IMR-90 (cell line): ENCODE data around the gene AKAP5. TPM values are rescaled to one million over a fixed set of nuclear protein-coding genes. Genes with fewer than 3 reads are reported as not detected.
A peak's percentile ranks its signal among the peaks of the same experiment; 100 is the strongest.

Source experiments
- ATAC-seq: fragments of 200-7000 bp; cut with Tn5 transposase; 2 replicates; pipeline ENCODE4 v1.9.1; 2020; ENCODE audit warnings: low read depth, mild to moderate bottlenecking, moderate library complexity
- BruUV-seq: library from RNA; stranded (reverse); fragments of 400-500 nt; replicated peaks from 2 replicates; lab custom pipeline; 2021; lab: Mats Ljungman, UMichigan
- CTCF ChIA-PET: fragments of 300-600 bp; formaldehyde crosslinking; extraction: SDS; loops from one replicate; lab custom pipeline; 2021; ENCODE audit warnings: antibody characterized with exemption; lab: Yijun Ruan, JAX
- POLR2A ChIA-PET: fragments of 300-600 bp; sonication (Branson Sonifier 250); formaldehyde crosslinking; loops from one replicate; lab custom pipeline; 2022; ENCODE audit warnings: antibody characterized with exemption; ENCODE audit not compliant: unreplicated experiment; lab: Charles Lee
- DNase-seq: peaks from one replicate; pipeline ENCODE4 v3.0.0; 2013
- H2AFZ ChIP-seq: replicated peaks from 2 replicates; pipeline ENCODE3; 2013; ENCODE audit warnings: low read length, mild to moderate bottlenecking; ENCODE audit not compliant: poor library complexity
- H2AK5ac ChIP-seq: 2 replicates; pipeline ENCODE4 v1.6.1; 2013; ENCODE audit warnings: low read depth, low read length, inconsistent platforms
- H2AK9ac ChIP-seq: replicated peaks from 2 replicates; pipeline ENCODE3; 2013; ENCODE audit warnings: mild to moderate bottlenecking, low read depth, low read length, moderate library complexity; ENCODE audit not compliant: poor library complexity
- H2BK120ac ChIP-seq: 2 replicates; pipeline ENCODE4 v1.6.1; 2013; ENCODE audit warnings: low read depth, low read length, inconsistent platforms
- H2BK15ac ChIP-seq: 3 replicates; pipeline ENCODE4 v1.6.1; 2013; ENCODE audit warnings: low read depth, low read length, inconsistent platforms
- H2BK20ac ChIP-seq: 2 replicates; pipeline ENCODE4 v1.6.1; 2013; ENCODE audit warnings: low read depth, mild to moderate bottlenecking, inconsistent platforms, low read length, moderate library complexity
- H2BK5ac ChIP-seq: 2 replicates; pipeline ENCODE4 v1.6.1; 2013; ENCODE audit warnings: mild to moderate bottlenecking, low read depth, low read length, inconsistent platforms; ENCODE audit not compliant: poor library complexity, severe bottlenecking
- H3K14ac ChIP-seq: replicated peaks from 2 replicates; pipeline ENCODE4 v1.6.1; 2013; ENCODE audit warnings: low read depth, low read length, inconsistent platforms
- H3K18ac ChIP-seq: 2 replicates; pipeline ENCODE4 v1.6.1; 2013; ENCODE audit warnings: low read depth, low read length, control low read depth
- H3K23ac ChIP-seq: 2 replicates; pipeline ENCODE4 v1.6.1; 2013; ENCODE audit warnings: low read depth, low read length, inconsistent platforms
- H3K27ac ChIP-seq: 2 replicates; pipeline ENCODE4 v1.5.1; 2013; ENCODE audit warnings: mild to moderate bottlenecking, control low read depth, low read length; ENCODE audit not compliant: insufficient read depth
- H3K27me3 ChIP-seq: 2 replicates; pipeline ENCODE4 v1.6.1; 2013; ENCODE audit warnings: low read length; ENCODE audit not compliant: control insufficient read depth, insufficient read depth
- H3K36me3 ChIP-seq: 2 replicates; pipeline ENCODE4 v1.6.1; 2013; ENCODE audit warnings: low read length, mixed read lengths; ENCODE audit not compliant: control insufficient read depth, insufficient read depth
- H3K4ac ChIP-seq: 2 replicates; pipeline ENCODE4 v1.6.1; 2013; ENCODE audit warnings: low read depth, low read length, inconsistent platforms
- H3K4me1 ChIP-seq: 2 replicates; pipeline ENCODE4 v1.6.1; 2013; ENCODE audit warnings: low read length, mixed read lengths; ENCODE audit not compliant: control insufficient read depth, insufficient read depth
- H3K4me2 ChIP-seq: 2 replicates; pipeline ENCODE4 v1.6.1; 2013; ENCODE audit warnings: low read depth, mild to moderate bottlenecking, control low read depth, low read length, moderate library complexity
- H3K4me3 ChIP-seq: 2 replicates; pipeline ENCODE4 v1.5.1; 2013; ENCODE audit warnings: low read depth, mild to moderate bottlenecking, control low read depth, low read length, moderate library complexity; ENCODE audit not compliant: insufficient read depth
- H3K56ac ChIP-seq: 2 replicates; pipeline ENCODE4 v1.6.1; 2013; ENCODE audit warnings: low read length, inconsistent platforms; ENCODE audit not compliant: insufficient read depth; ENCODE audit errors: extremely low read depth
- H3K79me1 ChIP-seq, 2 experiments: 2 replicates each; pipeline ENCODE4 v1.6.1; 2013; ENCODE audit warnings: low read length in 2 of 2, inconsistent platforms in 1 of 2, low read depth in 1 of 2
- H3K9ac ChIP-seq: 2 replicates; pipeline ENCODE4 v1.6.1; 2013; ENCODE audit warnings: low read depth, low read length, control low read depth
- H3K9me1 ChIP-seq: 2 replicates; pipeline ENCODE4 v1.6.1; 2013; ENCODE audit warnings: low read length, inconsistent platforms; ENCODE audit not compliant: insufficient read depth
- H3K9me3 ChIP-seq: 2 replicates; pipeline ENCODE4 v1.6.1; 2013; ENCODE audit warnings: low read length; ENCODE audit not compliant: control insufficient read depth, insufficient read depth
- H4K20me1 ChIP-seq: 2 replicates; pipeline ENCODE4 v1.6.1; 2013; ENCODE audit warnings: low read length, inconsistent platforms; ENCODE audit not compliant: insufficient read depth
- H4K5ac ChIP-seq: 2 replicates; pipeline ENCODE4 v1.6.1; 2013; ENCODE audit warnings: mild to moderate bottlenecking, low read depth, low read length, control low read depth
- H4K8ac ChIP-seq, 2 experiments: 2 replicates each; pipeline ENCODE4 v1.6.1; 2013; ENCODE audit warnings: low read depth in 2 of 2, low read length in 2 of 2, control low read depth in 1 of 2, inconsistent platforms in 1 of 2
- H4K91ac ChIP-seq: 2 replicates; pipeline ENCODE4 v1.6.1; 2013; ENCODE audit warnings: low read depth, low read length, inconsistent platforms; ENCODE audit not compliant: insufficient read depth
- CTCF ChIP-seq: conservative IDR thresholded peaks from 2 replicates; pipeline ENCODE4 v1.5.1; 2012; ENCODE audit warnings: mild to moderate bottlenecking, low read depth, low read length, improper control_type of control experiment
- RFX5 ChIP-seq: IDR thresholded peaks from 2 replicates; pipeline ENCODE4 v1.8.0; 2012; ENCODE audit warnings: low read depth, mild to moderate bottlenecking, low read length, moderate library complexity
- USF2 ChIP-seq: fragments of 150-350 bp; IDR thresholded peaks from 2 replicates; pipeline ENCODE4 v1.6.1; 2017; ENCODE audit warnings: mild to moderate bottlenecking, antibody characterized with exemption, low read length, low read depth
- WGBS, 2 experiments: methylation state at CpG; one replicate each; pipeline versions ENCODE4 v1.1.5 to v1.1.7; 2013; ENCODE audit warnings: missing lambda C conversion rate in 2 of 2; ENCODE audit not compliant: insufficient read length in 1 of 2; ENCODE audit errors: extremely low coverage in 2 of 2; 5-methylcytosine and 5-hydroxymethylcytosine counted together
- dilution Hi-C: fragments of 300-500 bp; cut with HindIII; formaldehyde crosslinking; loops from one replicate; pipeline ENCODE4 v1.14.3; 2018; ENCODE audit warnings: low sequenced_read_pairs; ENCODE audit not compliant: unreplicated experiment
- in situ Hi-C: fragments of 300-500 bp; cut with MboI; formaldehyde crosslinking; loops from 3 replicates; pipeline ENCODE4 v1.14.3; 2019; ENCODE audit warnings: low sequenced_read_pairs, inconsistent platforms, mixed read lengths
- intact Hi-C: fragments of 100-400 bp; cut with micrococcal nuclease; formaldehyde crosslinking; loops from 2 replicates; pipeline ENCODE4 v1.10.0; 2022
- polyA plus RNA-seq, 3 experiments: library from polyadenylated mRNA; depleted of rRNA; stranded (reverse); fragments of >200 nt; gene quantifications; 2 replicates each; pipeline ENCODE4 v1.2.3, GENCODE V29; 2012; ENCODE audit warnings: low replicate concordance in 1 of 3
- total RNA-seq: library from RNA; depleted of rRNA; stranded (reverse); fragments of >200 nt; gene quantifications from 2 replicates; pipeline ENCODE4 v1.2.3, GENCODE V29; 2012

AKAP5 gene
- total and polyA plus RNA-seq, 2 of the 4 experiments (the other 2 are of a cell fraction), result 0.21 to 0.72 TPM

GRCh38 chr14:64444140-64444539 lies 21.2 kb upstream of the AKAP5 start:
- H2BK15ac ChIP-seq, result no peak overlapping the region; the same call in 2 of the 3 replicates
- peak overlapping the region; percentile 96 for H3K14ac ChIP-seq
- no peaks in the 10 kb centered on the region for H3K27me3 ChIP-seq
- H3K9me3 ChIP-seq, result no peaks in the 10 kb centered on the region
- no peak overlapping the region for H3K27ac ChIP-seq
- no peak overlapping the region for H3K4me3 ChIP-seq
- POLR2A ChIA-PET, result no interaction called here
- dilution Hi-C loops (no loop called here), in situ Hi-C loops (no loop called here), intact Hi-C loops (no loop called here)
- H3K79me1 ChIP-seq, result peaks cover 0 to 16% of the 10 kb centered on the region in 2 experiments; a peak in 1 of 4 replicates
- peaks cover 16% of the 10 kb centered on the region for H3K9me1 ChIP-seq
- H4K91ac ChIP-seq, result peak overlapping the region; percentile 58; the same call in 1 of the 2 replicates
- no peaks in the 10 kb centered on the region for H4K20me1 ChIP-seq
- BruUV-seq, result no TSS peak
- H3K18ac ChIP-seq, result no peak overlapping the region
- no peak overlapping the region for H2BK5ac ChIP-seq
- no peak overlapping the region for H3K23ac ChIP-seq
- peak overlapping the region; percentile 92 for H3K4ac ChIP-seq
- H4K5ac ChIP-seq, result no peak overlapping the region
- CTCF ChIA-PET, result interaction anchor here (0.7 kb wide), 1 partner anchor 11 kb away, joined by 3 read pairs; no protein-coding TSS in a partner anchor
- TF ChIP-seq USF2, result no peak
- no peak for TF ChIP-seq RFX5
- TF ChIP-seq CTCF, result no peak
- peak overlapping the region; percentile 94; the same call in 1 of the 2 replicates for H2BK120ac ChIP-seq
- H4K8ac ChIP-seq, result peak overlapping the region in 1 of 2 experiments; percentile 95; a peak in 1 of 4 replicates
- peak overlapping the region; percentile 60 for H2AK9ac ChIP-seq
- no peak overlapping the region; the same call in 1 of the 2 replicates for H2BK20ac ChIP-seq
- no peak overlapping the region for H3K4me2 ChIP-seq
- 94% methylated on average over 6 of the region's 11 CpGs; no CpG with 5 or more reads in 1 of the 2 experiments for WGBS, 2 experiments
- H2AFZ ChIP-seq, result no peak overlapping the region
- H3K56ac ChIP-seq, result no peak overlapping the region
- no peak for DNase-seq
- ATAC-seq, result no peak
- peaks cover 9% of the 10 kb centered on the region for H3K4me1 ChIP-seq
- H3K9ac ChIP-seq, result no peak overlapping the region
- peak overlapping the region; percentile 7; the same call in 1 of the 2 replicates for H2AK5ac ChIP-seq
- peaks cover 22% of the 10 kb centered on the region for H3K36me3 ChIP-seq
